H1 (cell line): Measurements from ENCODE around the gene ADNP.

Source experiments
- CEBPB ChIP-seq: IDR thresholded peaks from 2 replicates; pipeline ENCODE4 v1.6.1; 2012; ENCODE audit warnings: low read depth, low read length
- CREB1 ChIP-seq: IDR thresholded peaks from 2 replicates; pipeline ENCODE4 v1.6.1; 2012; ENCODE audit warnings: inconsistent platforms
- NRF1 ChIP-seq: IDR thresholded peaks from 2 replicates; pipeline ENCODE4 v1.6.1; 2011; ENCODE audit warnings: mild to moderate bottlenecking, low read depth, low read length, improper control_type of control experiment
- POLR2A ChIP-seq, 2 experiments: IDR thresholded peaks; 1 replicate in 1 of 2; 2 replicates in 1 of 2; pipeline ENCODE4 v1.6.1; 2011; ENCODE audit warnings: low read depth in 2 of 2, low read length in 2 of 2, mild to moderate bottlenecking in 2 of 2; ENCODE audit errors: control extremely low read depth in 1 of 2
- RFX5 ChIP-seq: IDR thresholded peaks from 2 replicates; pipeline ENCODE4 v1.6.1; 2011; ENCODE audit warnings: low read depth, low read length, improper control_type of control experiment, borderline replicate concordance
- RNF2 ChIP-seq: fragments of 200-900, 300-1000 bp; sonication (generic); IDR thresholded peaks from 2 replicates; pipeline ENCODE4 v1.7.1; 2016; ENCODE audit warnings: borderline replicate concordance, low read depth, mild to moderate bottlenecking, antibody characterized with exemption, low read length; ENCODE audit not compliant: poor library complexity, severe bottlenecking; ENCODE audit errors: missing control alignments
- SP1 ChIP-seq: IDR thresholded peaks from 2 replicates; pipeline ENCODE4 v1.6.1; 2011; ENCODE audit warnings: low read depth, low read length
- SP2 ChIP-seq: IDR thresholded peaks from 2 replicates; pipeline ENCODE4 v1.6.1; 2012; ENCODE audit warnings: mild to moderate bottlenecking, low read length, inconsistent platforms
- TAF1 ChIP-seq: IDR thresholded peaks from 2 replicates; pipeline ENCODE4 v1.6.1; 2011; ENCODE audit warnings: mild to moderate bottlenecking, low read depth, low read length
- TCF12 ChIP-seq: IDR thresholded peaks from 2 replicates; pipeline ENCODE4 v1.6.1; 2011; ENCODE audit warnings: low read depth, mild to moderate bottlenecking, low read length
- TF ChIP-seq, protein P1 (sequence below), 3 experiments: IDR thresholded peaks; 1 replicate in 2 of 3; 2 replicates in 1 of 3; pipeline versions ENCODE4 v1.5.1 to v1.6.1; 2011; ENCODE audit warnings: low read length in 3 of 3, mild to moderate bottlenecking in 3 of 3, inconsistent platforms in 2 of 3, low read depth in 1 of 3, moderate library complexity in 1 of 3; ENCODE audit not compliant: insufficient read depth in 1 of 3; ENCODE audit errors: control extremely low read depth in 1 of 3

DNA sequence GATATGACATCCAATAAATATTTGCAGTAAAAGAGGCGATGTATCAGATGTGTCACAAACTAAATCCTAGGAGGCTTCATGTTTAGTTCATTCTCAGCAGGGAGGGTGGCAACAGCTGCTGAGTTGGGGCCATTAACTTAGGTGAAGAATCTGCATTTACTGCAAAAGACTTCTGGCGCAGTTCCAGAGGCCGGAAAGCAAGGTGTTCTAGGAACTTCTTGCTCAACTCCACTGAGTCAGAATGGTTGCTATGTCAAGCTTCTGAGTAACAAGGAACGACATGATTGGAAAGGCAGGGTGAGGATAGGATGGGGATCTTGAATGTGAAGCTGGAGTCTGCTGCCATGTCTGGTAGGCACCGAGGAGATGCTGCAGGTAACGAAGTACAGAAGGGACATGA, 11.7 kb downstream of the ADNP start:
- TF ChIP-seq, protein P1, sequence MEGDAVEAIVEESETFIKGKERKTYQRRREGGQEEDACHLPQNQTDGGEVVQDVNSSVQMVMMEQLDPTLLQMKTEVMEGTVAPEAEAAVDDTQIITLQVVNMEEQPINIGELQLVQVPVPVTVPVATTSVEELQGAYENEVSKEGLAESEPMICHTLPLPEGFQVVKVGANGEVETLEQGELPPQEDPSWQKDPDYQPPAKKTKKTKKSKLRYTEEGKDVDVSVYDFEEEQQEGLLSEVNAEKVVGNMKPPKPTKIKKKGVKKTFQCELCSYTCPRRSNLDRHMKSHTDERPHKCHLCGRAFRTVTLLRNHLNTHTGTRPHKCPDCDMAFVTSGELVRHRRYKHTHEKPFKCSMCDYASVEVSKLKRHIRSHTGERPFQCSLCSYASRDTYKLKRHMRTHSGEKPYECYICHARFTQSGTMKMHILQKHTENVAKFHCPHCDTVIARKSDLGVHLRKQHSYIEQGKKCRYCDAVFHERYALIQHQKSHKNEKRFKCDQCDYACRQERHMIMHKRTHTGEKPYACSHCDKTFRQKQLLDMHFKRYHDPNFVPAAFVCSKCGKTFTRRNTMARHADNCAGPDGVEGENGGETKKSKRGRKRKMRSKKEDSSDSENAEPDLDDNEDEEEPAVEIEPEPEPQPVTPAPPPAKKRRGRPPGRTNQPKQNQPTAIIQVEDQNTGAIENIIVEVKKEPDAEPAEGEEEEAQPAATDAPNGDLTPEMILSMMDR (IDR thresholded peaks at IDR 0.05; ENCODE audit: control extremely low read depth in 1 of 3, insufficient read depth in 1 of 3, low read depth in 1 of 3, low read length in 3 of 3): no peak
- TF ChIP-seq SP1 (no peak), POLR2A (IDR thresholded peaks at IDR 0.05; ENCODE audit: control extremely low read depth in 1 of 2, low read depth in 2 of 2, low read length in 2 of 2) (no peak), SP2 (no peak), CREB1 (no peak), TAF1 (no peak), TCF12 (no peak), CEBPB (no peak), RNF2 (no peak), NRF1 (no peak), RFX5 (no peak)
